ENCODE results near the gene RAB4A. TPM values are rescaled to one million over a fixed set of nuclear protein-coding genes. Genes with fewer than 3 reads are reported as not detected.

RAB4A gene
- total and polyA plus RNA-seq, 10 of the 15 experiments (the other 5 are each of a cell fraction or from before 2014, with no cell fraction given), result 4.0 to 35.8 (median 17.7) TPM

DNA sequence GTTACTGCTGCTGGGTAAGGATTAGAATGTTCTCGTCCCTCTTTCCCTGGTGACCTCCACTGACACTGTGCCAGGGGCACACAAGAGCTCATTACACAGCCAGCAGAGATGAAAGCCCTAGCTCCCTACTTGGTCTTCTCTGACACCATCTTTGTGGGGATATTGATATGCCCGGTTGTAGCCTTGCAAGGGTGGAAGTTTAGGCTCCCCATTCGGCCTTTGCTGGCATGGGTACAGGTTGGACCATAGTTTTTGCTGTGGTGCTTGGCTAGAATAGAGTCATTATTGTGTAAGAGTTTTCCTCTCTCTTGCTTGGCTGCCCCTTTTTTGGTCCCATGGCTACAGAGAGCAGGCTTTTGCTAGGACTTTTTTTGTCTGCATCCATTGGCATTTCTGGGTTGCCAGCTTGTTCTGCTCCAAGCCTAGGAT, 12.3 kb downstream of the RAB4A start:
- FAIRE-seq (no peak), ATAC-seq (no peak), DNase-seq (ENCODE audit: low read depth, low spot score) (no peak)
- Histone ChIP-seq H3K9ac (ENCODE audit: control insufficient read depth, insufficient read depth, low read length) (no peak overlapping the region), H3K27ac (ENCODE audit: control insufficient read depth, insufficient read depth) (no peak overlapping the region), H3K79me2 (ENCODE audit: control insufficient read depth, insufficient read depth, low read length) (no peaks in the 10 kb centered on the region; the same call in none of the 2 replicates), H3K9me3 (replicated peaks; ENCODE audit: control insufficient read depth, insufficient read depth, low read length) (no peaks in the 10 kb centered on the region), H3K4me1 (ENCODE audit: control insufficient read depth, insufficient read depth, low read length) (0 out of 2 replicates have a peak, but pooled peaks cover 2% of the 10 kb centered on the region), H3K27me3 (replicated peaks in 1 of 2; ENCODE audit: control insufficient read depth in 2 of 2, insufficient read depth in 2 of 2, low read length in 1 of 2) (no peaks in the 10 kb centered on the region), H4K20me1 (ENCODE audit: control insufficient read depth, insufficient read depth) (0 out of 2 replicates have a peak, but pooled peaks cover 2% of the 10 kb centered on the region), H3K4me3 (no peak overlapping the region), H2AFZ (ENCODE audit: control insufficient read depth, low read depth, low read length) (no peak overlapping the region), H3K36me3 (ENCODE audit: control insufficient read depth in 2 of 2, insufficient read depth in 2 of 2, low read length in 1 of 2) (no peaks in the 10 kb centered on the region), H3K4me2 (ENCODE audit: control insufficient read depth, insufficient read depth) (no peak overlapping the region)
- CTCF ChIA-PET, result interaction anchor here (0.6 to 0.7 kb wide), 2 partner anchors 9 to 21 kb away, joined by 4 read pairs; no protein-coding TSS in a partner anchor
- BruUV-seq (replicated peaks), result no TSS peak
- RAD21 ChIA-PET (ENCODE audit: unreplicated experiment), result no interaction called here
- intact Hi-C loops (cut with micrococcal nuclease; ENCODE audit: unreplicated experiment), result no loop called here
- SMC1A ChIA-PET (ENCODE audit: uncharacterized antibody, unreplicated experiment), result no interaction called here
- TF ChIP-seq, protein P1, sequence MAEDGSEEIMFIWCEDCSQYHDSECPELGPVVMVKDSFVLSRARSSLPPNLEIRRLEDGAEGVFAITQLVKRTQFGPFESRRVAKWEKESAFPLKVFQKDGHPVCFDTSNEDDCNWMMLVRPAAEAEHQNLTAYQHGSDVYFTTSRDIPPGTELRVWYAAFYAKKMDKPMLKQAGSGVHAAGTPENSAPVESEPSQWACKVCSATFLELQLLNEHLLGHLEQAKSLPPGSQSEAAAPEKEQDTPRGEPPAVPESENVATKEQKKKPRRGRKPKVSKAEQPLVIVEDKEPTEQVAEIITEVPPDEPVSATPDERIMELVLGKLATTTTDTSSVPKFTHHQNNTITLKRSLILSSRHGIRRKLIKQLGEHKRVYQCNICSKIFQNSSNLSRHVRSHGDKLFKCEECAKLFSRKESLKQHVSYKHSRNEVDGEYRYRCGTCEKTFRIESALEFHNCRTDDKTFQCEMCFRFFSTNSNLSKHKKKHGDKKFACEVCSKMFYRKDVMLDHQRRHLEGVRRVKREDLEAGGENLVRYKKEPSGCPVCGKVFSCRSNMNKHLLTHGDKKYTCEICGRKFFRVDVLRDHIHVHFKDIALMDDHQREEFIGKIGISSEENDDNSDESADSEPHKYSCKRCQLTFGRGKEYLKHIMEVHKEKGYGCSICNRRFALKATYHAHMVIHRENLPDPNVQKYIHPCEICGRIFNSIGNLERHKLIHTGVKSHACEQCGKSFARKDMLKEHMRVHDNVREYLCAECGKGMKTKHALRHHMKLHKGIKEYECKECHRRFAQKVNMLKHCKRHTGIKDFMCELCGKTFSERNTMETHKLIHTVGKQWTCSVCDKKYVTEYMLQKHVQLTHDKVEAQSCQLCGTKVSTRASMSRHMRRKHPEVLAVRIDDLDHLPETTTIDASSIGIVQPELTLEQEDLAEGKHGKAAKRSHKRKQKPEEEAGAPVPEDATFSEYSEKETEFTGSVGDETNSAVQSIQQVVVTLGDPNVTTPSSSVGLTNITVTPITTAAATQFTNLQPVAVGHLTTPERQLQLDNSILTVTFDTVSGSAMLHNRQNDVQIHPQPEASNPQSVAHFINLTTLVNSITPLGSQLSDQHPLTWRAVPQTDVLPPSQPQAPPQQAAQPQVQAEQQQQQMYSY (CRISPR knock-in tag; IDR thresholded peaks at IDR 0.05), result no peak
- no peak for TF ChIP-seq MYB (IDR thresholded peaks at IDR 0.05; ENCODE audit: borderline replicate concordance, low read depth, low read length)
- no peak for TF ChIP-seq POU2F2 (IDR thresholded peaks at IDR 0.05; ENCODE audit: borderline replicate concordance, low read depth, low read length)
- no peak for TF ChIP-seq MXI1 (IDR thresholded peaks at IDR 0.05; ENCODE audit: low read depth, low read length)
- no peak for TF ChIP-seq ZNF207 (IDR thresholded peaks at IDR 0.05; ENCODE audit: borderline replicate concordance)
- TF ChIP-seq SMC3 (IDR thresholded peaks at IDR 0.05; ENCODE audit: borderline replicate concordance, low read length), result no peak
- TF ChIP-seq IKZF2 (IDR thresholded peaks at IDR 0.05), result no peak
- TF ChIP-seq ELK1 (IDR thresholded peaks at IDR 0.05; ENCODE audit: low read depth, low read length), result no peak
- no peak for TF ChIP-seq CUX1 (IDR thresholded peaks at IDR 0.05; ENCODE audit: insufficient replicate concordance, low read depth, low read length)
- in situ Hi-C loops (cut with MboI), result no loop called here
- 100% methylated on average over 3 of the region's 3 CpGs for WGBS (ENCODE audit: insufficient coverage, insufficient replicate concordance, low lambda C conversion rate, missing lambda C conversion rate)
- POLR2A ChIA-PET, result no interaction called here
